Retinal pigment epithelial cell (primary cell): ENCODE data around the gene RAB21.
A peak's percentile ranks its signal among the peaks of the same experiment; 100 is the strongest.

Experiments
- DNase-seq: peaks from one replicate; pipeline ENCODE4 v3.0.0-alpha.2; 2010; ENCODE audit warnings: low read depth
- H3K4me3 ChIP-seq: 2 replicates; pipeline ENCODE4 v1.5.1; 2011; ENCODE audit warnings: mild to moderate bottlenecking, low read length, control low read depth, moderate library complexity
- CTCF ChIP-seq: conservative IDR thresholded peaks from 2 replicates; pipeline ENCODE4 v1.5.1; 2011; ENCODE audit warnings: low read depth, low read length, control low read depth, inconsistent platforms

The RAB21 gene

DNA sequence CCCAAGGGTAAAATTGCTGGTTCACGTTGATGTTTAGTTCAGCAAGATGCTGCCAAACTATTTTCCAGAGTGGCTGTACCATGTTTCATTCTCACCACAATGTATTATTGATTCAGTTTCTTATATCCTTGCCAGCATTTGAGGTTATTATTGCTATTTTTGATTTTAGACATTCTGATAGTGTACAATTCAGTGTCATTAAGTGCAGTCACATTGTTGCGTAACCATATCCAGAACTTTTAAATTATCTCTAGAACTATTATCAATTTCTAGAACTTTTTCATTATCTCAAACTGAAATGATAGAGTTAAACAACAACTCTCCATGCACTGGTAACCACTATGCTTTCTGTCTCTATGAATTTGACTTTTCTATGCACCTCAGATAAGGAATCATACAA lies 74.2 kb downstream of the RAB21 start:
- no peak overlapping the region for H3K4me3 ChIP-seq
- TF ChIP-seq CTCF: no peak
- no peak for DNase-seq

DNA sequence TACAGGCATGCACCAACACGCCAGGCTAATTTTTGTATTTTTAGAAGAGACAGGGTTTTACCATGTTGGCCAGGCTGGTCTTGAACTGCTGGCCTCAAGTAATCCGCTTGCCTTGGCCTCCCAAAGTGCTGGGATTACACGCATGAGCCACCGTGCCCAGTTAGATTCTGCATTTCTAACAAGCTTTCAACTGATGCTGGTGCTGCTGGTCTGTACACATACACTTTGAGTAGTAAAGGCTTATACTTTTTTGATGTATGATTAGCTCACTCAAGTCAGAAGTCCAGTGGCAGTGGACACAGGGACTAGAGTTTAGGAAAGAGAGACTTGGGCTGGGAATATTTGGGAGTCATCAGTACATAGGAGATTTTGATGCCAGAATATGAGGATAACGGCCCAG lies 82.7 kb downstream of the RAB21 start:
- no peak for TF ChIP-seq CTCF
- no peak overlapping the region for H3K4me3 ChIP-seq
- no peak for DNase-seq

DNA sequence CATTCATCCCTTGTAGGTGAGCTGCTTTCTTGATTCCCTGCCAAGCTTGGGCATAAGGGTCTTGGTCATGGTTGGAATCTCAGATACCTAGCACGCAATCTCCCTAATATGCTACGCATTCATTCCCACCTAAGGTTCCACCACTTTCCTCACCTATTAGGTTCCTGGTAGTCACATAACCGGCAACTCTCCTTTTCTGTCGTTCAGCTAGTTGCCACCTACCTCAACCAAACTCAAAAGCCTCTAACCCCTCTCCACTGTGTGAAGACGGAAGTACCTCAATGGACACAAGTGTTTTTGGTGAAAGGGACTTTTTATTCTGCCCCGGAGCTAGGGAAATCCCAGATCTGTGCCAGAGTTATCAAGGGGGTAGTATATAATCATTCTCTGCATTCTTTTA lies 83.6 kb downstream of the RAB21 start:
- TF ChIP-seq CTCF: no peak
- no peak overlapping the region for H3K4me3 ChIP-seq
- no peak for DNase-seq

DNA sequence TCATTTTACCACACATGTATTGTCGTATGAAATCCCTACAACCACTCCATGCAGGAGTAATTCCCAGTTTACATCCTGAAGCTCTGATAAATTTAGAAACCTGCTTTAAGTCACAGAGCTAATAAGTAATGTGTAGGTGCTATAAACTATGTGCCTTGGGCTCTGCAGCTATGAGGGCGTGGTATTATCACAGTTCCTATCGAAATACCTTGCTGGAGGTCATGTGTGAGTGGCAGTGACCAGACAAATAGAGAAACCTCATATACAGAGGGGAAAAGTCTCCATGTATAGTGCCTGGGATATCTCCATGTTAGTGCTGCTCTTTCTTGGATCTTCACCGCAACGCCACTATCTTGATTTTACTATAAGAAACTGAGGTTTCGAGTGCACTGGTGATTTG lies 84.0 kb downstream of the RAB21 start:
- TF ChIP-seq CTCF: no peak
- H3K4me3 ChIP-seq: no peak overlapping the region
- no peak for DNase-seq

DNA sequence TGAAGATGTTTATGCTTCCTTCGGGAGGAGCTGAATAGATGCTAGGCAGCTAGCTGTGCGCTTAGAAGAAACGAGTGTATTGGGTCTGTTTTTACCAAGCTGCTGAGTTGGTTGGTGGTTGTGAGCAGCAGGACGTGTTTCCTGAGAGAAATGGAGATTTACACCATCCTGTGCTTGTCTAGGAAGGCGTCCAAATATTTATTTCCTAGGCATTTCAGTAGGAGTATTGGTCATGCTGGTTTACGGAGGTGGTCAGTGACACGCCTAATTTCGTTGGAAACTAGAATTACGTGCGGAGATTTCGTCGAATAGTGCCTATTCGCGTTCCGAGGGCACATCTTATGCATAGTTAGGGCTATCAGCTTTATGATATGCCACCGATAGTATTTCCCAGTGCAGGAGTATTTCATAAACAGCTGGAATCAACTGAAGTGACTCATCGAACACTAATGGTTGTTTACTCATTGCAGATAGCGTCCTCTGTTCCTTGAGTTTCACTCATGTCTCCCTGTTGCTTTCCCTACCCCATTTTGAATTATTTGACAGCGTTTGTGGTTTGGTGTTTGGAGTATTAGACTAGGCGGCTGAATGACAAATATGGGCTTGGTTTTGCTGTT lies 85.7 kb downstream of the RAB21 start:
- TF ChIP-seq CTCF: no peak
- DNase-seq: peak; percentile 22
- peak overlapping the region; percentile 94 for H3K4me3 ChIP-seq

DNA sequence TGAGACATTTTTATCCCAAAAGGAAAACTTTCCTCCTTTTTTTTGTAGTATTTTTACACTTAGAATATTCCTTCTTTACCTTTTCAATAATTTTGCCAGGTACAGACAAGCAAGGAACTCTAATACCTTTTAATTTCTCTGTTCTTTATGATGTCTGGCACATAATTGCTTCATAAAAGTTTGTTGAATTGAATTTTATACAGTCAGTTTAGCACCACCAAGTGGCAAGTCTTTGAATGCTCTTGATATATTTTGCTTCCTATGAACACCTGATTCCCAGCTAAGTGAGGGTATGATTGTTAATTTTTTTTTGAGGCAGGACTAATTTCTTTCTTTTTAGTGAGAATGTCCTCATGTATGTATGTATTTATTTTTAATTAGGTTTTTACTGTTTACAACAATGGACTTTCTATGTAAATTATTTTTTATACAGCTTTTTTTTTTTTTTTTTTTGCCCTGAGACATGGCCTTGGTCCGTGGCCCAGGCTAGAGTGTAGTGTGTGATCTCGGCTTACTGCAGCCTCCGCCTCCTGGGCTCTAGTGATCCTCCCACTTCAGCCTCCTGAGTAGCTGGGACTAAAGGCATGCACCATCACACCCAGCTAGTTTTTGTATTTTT lies 91.8 kb downstream of the RAB21 start:
- no peak for DNase-seq
- peak; percentile 65 for TF ChIP-seq CTCF
- no peak overlapping the region for H3K4me3 ChIP-seq

GRCh38 chr12:71848212-71848611 lies 93.5 kb downstream of the RAB21 start:
- no peak for TF ChIP-seq CTCF
- H3K4me3 ChIP-seq: no peak overlapping the region
- DNase-seq: no peak
